VCaP (cell line): ENCODE data around the gene PCGF1.

Source experiments
- H3K27ac ChIP-seq: fragments of 450-650 bp; 2 replicates; pipeline ENCODE4 v1.5.1; 2017
- TF ChIP-seq, protein P1 (sequence below): fragments of 450-650 bp; conservative IDR thresholded peaks from 2 replicates; pipeline ENCODE4 v1.5.1; 2017; ENCODE audit warnings: mild to moderate bottlenecking, moderate library complexity

PCGF1 gene

DNA sequence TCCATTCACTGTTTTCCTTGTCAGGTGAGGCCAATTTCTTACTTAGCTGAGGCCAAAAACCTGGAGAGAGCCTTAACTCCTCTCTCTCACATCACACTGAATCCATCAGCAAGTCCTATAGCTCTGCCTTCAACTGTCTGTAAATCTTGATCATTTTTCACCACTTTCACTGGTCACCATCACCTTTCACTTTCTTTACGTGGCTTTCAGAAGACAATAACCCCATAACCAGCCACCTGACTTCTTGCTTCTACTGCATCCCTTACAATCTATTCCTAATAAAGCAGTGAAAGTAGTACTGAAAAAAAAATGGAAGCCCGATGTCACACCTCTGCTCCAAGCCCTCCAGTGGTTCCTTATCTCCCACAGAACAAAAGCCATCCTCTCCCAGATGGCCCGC lies 38.5 kb upstream of the PCGF1 start:
- H3K27ac ChIP-seq = no peak overlapping the region
- TF ChIP-seq, protein P1, sequence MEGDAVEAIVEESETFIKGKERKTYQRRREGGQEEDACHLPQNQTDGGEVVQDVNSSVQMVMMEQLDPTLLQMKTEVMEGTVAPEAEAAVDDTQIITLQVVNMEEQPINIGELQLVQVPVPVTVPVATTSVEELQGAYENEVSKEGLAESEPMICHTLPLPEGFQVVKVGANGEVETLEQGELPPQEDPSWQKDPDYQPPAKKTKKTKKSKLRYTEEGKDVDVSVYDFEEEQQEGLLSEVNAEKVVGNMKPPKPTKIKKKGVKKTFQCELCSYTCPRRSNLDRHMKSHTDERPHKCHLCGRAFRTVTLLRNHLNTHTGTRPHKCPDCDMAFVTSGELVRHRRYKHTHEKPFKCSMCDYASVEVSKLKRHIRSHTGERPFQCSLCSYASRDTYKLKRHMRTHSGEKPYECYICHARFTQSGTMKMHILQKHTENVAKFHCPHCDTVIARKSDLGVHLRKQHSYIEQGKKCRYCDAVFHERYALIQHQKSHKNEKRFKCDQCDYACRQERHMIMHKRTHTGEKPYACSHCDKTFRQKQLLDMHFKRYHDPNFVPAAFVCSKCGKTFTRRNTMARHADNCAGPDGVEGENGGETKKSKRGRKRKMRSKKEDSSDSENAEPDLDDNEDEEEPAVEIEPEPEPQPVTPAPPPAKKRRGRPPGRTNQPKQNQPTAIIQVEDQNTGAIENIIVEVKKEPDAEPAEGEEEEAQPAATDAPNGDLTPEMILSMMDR = no peak

GRCh38 chr2:74544634-74545033 lies 37.1 kb upstream of the PCGF1 start:
- H3K27ac ChIP-seq = no peak overlapping the region

GRCh38 chr2:74542978-74543377 lies 35.5 kb upstream of the PCGF1 start:
- no peak overlapping the region for H3K27ac ChIP-seq
- TF ChIP-seq, protein P1 = no peak

More at GRCh38 chr2:74544634-74545033, 37.1 kb upstream of the PCGF1 start:
- TF ChIP-seq, protein P1 = peak; percentile 61

DNA sequence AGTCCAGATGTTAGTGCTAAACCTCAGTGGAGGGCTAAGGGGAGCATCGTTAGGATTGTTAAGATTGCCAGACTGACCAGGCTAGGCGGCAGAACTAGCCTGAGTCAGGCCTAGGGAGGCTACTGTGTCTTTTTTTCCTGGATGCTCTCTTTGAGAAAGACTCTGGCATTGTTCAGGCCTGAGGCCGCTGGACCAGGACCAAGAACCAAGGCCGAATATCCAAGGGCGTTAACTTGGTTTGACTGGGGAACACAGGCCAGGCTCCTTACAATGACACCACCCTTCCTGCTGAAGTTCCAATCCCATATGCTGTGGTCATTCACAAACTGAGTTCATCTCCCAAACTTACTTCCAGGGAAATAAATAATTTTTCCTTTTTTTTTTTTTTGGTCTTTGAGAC lies 32.8 kb upstream of the PCGF1 start:
- H3K27ac ChIP-seq = no peak overlapping the region
- TF ChIP-seq, protein P1 = no peak

GRCh38 chr2:74538881-74539339 lies 31.4 kb upstream of the PCGF1 start:
- no peak overlapping the region for H3K27ac ChIP-seq
- TF ChIP-seq, protein P1 = no peak

DNA sequence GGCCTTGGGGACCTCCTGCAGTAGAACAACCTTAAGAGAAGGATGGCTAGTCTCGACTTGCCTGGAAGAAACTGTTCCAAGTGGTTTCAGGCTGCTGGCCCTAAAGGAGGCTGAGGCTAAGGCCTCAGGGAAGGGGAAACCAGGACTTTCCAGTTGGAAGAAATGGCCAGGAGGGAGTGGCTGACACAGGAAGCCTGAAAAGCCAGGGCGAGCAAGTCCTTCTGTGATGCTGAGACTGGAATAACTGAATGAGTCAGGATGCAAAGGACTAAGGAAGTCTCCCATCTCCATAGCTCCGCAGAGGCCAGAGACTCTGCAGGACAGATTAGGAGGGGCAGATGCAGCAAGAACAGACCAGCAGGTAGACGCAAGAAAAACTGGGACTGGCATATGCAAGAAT lies 29.6 kb upstream of the PCGF1 start:
- TF ChIP-seq, protein P1 = no peak

GRCh38 chr2:74536166-74536950 lies 28.9 kb upstream of the PCGF1 start:
- TF ChIP-seq, protein P1 = no peak
- no peak overlapping the region for H3K27ac ChIP-seq

More for the DNA sequence above, 29.6 kb upstream of the PCGF1 start:
- H3K27ac ChIP-seq = no peak overlapping the region
